DOHH2 (cell line): ENCODE measurements around the gene CPNE8.

Experiments
- H3F3A ChIP-seq: fragments of 200-600 bp; sonication (generic), shearing (Covaris generic); 2 replicates; pipeline ENCODE4 v1.6.0; 2016; ENCODE audit warnings: antibody characterized with exemption, mild to moderate bottlenecking; ENCODE audit not compliant: control insufficient read depth, insufficient read depth
- H3K27ac ChIP-seq: fragments of 200-600 bp; sonication (generic); 2 replicates; pipeline ENCODE4 v1.5.1; 2014; ENCODE audit warnings: low read depth, mild to moderate bottlenecking, low read length, moderate library complexity
- H3K27me3 ChIP-seq: fragments of 200-600 bp; sonication (generic); 2 replicates; pipeline ENCODE4 v1.6.1; 2014; ENCODE audit warnings: mild to moderate bottlenecking, low read length, mixed read lengths; ENCODE audit not compliant: control insufficient read depth
- H3K36me3 ChIP-seq: fragments of 200-600 bp; sonication (generic); 2 replicates; pipeline ENCODE4 v1.6.1; 2014; ENCODE audit warnings: mild to moderate bottlenecking, low read length, moderate library complexity, mixed read lengths; ENCODE audit not compliant: control insufficient read depth
- H3K4me1 ChIP-seq: fragments of 200-600 bp; sonication (generic); 2 replicates; pipeline ENCODE4 v1.6.1; 2014; ENCODE audit warnings: mild to moderate bottlenecking, low read length, mixed read lengths; ENCODE audit not compliant: control insufficient read depth
- H3K4me2 ChIP-seq: fragments of 200-600 bp; sonication (generic); 2 replicates; pipeline ENCODE4 v1.6.0; 2014; ENCODE audit warnings: mild to moderate bottlenecking, low read length, moderate library complexity
- H3K4me3 ChIP-seq: fragments of 200-600 bp; sonication (generic); 2 replicates; pipeline ENCODE4 v1.5.1; 2014; ENCODE audit warnings: mild to moderate bottlenecking, low read length, mixed read lengths
- H3K79me2 ChIP-seq: fragments of 200-600 bp; sonication (generic); 2 replicates; pipeline ENCODE4 v1.6.1; 2014; ENCODE audit warnings: mild to moderate bottlenecking, low read length, mixed read lengths; ENCODE audit not compliant: control insufficient read depth
- H3K9me2 ChIP-seq: fragments of 200-600 bp; sonication (generic); replicated peaks from 2 replicates; pipeline ENCODE4 v1.6.1; 2014; ENCODE audit warnings: mild to moderate bottlenecking, low read length, mixed read lengths; ENCODE audit not compliant: control insufficient read depth
- H3K9me3 ChIP-seq: fragments of 200-600 bp; sonication (generic); 2 replicates; pipeline ENCODE4 v1.6.1; 2014; ENCODE audit warnings: antibody characterized with exemption, low read length, mixed read lengths; ENCODE audit not compliant: control insufficient read depth, insufficient read depth
- H4K20me1 ChIP-seq: fragments of 200-600 bp; sonication (generic); 2 replicates; pipeline ENCODE4 v1.6.0; 2014; ENCODE audit warnings: low read depth, mild to moderate bottlenecking, antibody characterized with exemption, low read length, moderate library complexity; ENCODE audit not compliant: control insufficient read depth, insufficient read depth
- CTCF ChIP-seq: fragments of 200-600 bp; sonication (generic); IDR thresholded peaks from one replicate; pipeline ENCODE4 v1.5.1; 2014; ENCODE audit warnings: antibody characterized with exemption, mild to moderate bottlenecking, low read depth, low read length; ENCODE audit not compliant: poor library complexity, severe bottlenecking
- EZH2phosphoT487 ChIP-seq: fragments of 200-600 bp; sonication (generic); IDR thresholded peaks from 2 replicates; pipeline ENCODE4 v1.6.1; 2017; ENCODE audit warnings: borderline replicate concordance, mild to moderate bottlenecking, antibody characterized with exemption, low read length, moderate library complexity, mixed read lengths

The CPNE8 gene

GRCh38 chr12:38711054-38711453 lies 194.3 kb downstream of the CPNE8 start:
- no peaks in the 10 kb centered on the region for H3K36me3 ChIP-seq
- H3K27ac ChIP-seq, result no peak overlapping the region
- H4K20me1 ChIP-seq, result no peaks in the 10 kb centered on the region
- H3K4me2 ChIP-seq, result no peak overlapping the region
- H3F3A ChIP-seq, result no peaks in the 10 kb centered on the region
- no peaks in the 10 kb centered on the region; the same call in 1 of the 2 replicates for H3K9me2 ChIP-seq
- no peak overlapping the region for H3K4me3 ChIP-seq
- H3K9me3 ChIP-seq, result no peaks in the 10 kb centered on the region
- no peaks in the 10 kb centered on the region for H3K4me1 ChIP-seq
- TF ChIP-seq CTCF, result no peak
- TF ChIP-seq EZH2phosphoT487, result no peak
- no peaks in the 10 kb centered on the region for H3K27me3 ChIP-seq
- no peaks in the 10 kb centered on the region for H3K79me2 ChIP-seq

- H3K4me2 ChIP-seq, result no peak overlapping the region
- H3K9me2 ChIP-seq, result no peaks in the 10 kb centered on the region; the same call in 1 of the 2 replicates
- no peaks in the 10 kb centered on the region for H4K20me1 ChIP-seq
- H3K79me2 ChIP-seq, result no peaks in the 10 kb centered on the region
- TF ChIP-seq EZH2phosphoT487 (no peak), CTCF (no peak)
- no peaks in the 10 kb centered on the region for H3K4me1 ChIP-seq
- H3K9me3 ChIP-seq, result no peaks in the 10 kb centered on the region
- no peaks in the 10 kb centered on the region for H3F3A ChIP-seq
- no peaks in the 10 kb centered on the region for H3K27me3 ChIP-seq
- H3K27ac ChIP-seq, result no peak overlapping the region
- no peaks in the 10 kb centered on the region for H3K36me3 ChIP-seq
- no peak overlapping the region for H3K4me3 ChIP-seq
These were observed 196.9 kb downstream of the CPNE8 start for GRCh38 chr12:38708466-38708865.

GRCh38 chr12:38707648-38708047 lies 197.7 kb downstream of the CPNE8 start:
- no peaks in the 10 kb centered on the region for H4K20me1 ChIP-seq
- H3K27me3 ChIP-seq, result no peaks in the 10 kb centered on the region
- H3K79me2 ChIP-seq, result no peaks in the 10 kb centered on the region
- no peaks in the 10 kb centered on the region for H3F3A ChIP-seq
- no peaks in the 10 kb centered on the region for H3K9me3 ChIP-seq
- no peaks in the 10 kb centered on the region for H3K36me3 ChIP-seq
- H3K4me1 ChIP-seq, result no peaks in the 10 kb centered on the region
- no peaks in the 10 kb centered on the region; the same call in 1 of the 2 replicates for H3K9me2 ChIP-seq
- H3K4me3 ChIP-seq, result no peak overlapping the region
- no peak for TF ChIP-seq EZH2phosphoT487
- no peak for TF ChIP-seq CTCF
- no peak overlapping the region for H3K4me2 ChIP-seq
- no peak overlapping the region for H3K27ac ChIP-seq
